Stomach (tissue), 9 donors: ENCODE results near the gene EXOC4. TPM values are rescaled to one million over a fixed set of nuclear protein-coding genes. Genes with fewer than 3 reads are reported as not detected.

Experiments used
- DNase-seq, 2 donors: peaks; one replicate each; pipeline versions ENCODE4 v3.0.0 to v3.0.0-alpha.2; 2013 to 2019
- H3K27ac ChIP-seq, 5 donors: fragments of 200-600 bp in 4 of 5; sonication (generic) in 4 of 5; one replicate each; pipeline ENCODE4 v1.5.1; 2013 to 2019; ENCODE audit warnings: mild to moderate bottlenecking in 1 of 5, moderate library complexity in 1 of 5
- H3K27me3 ChIP-seq, 3 donors: fragments of 200-600 bp; sonication (generic); one replicate each; pipeline ENCODE4 v1.5.1; 2017 to 2019; ENCODE audit warnings: mixed run types in 1 of 3
- H3K36me3 ChIP-seq, 4 donors: fragments of 200-600 bp; sonication (generic); 1 replicate in 3 of 4; 2 replicates in 1 of 4; pipeline ENCODE4 v1.5.1; 2016 to 2019
- H3K4me1 ChIP-seq, 4 donors: fragments of 200-600 bp; sonication (generic); one replicate each; pipeline ENCODE4 v1.5.1; 2016 to 2019
- H3K4me3 ChIP-seq, 4 donors: fragments of 200-600 bp; sonication (generic) in 3 of 4; one replicate each; pipeline ENCODE4 v1.5.1; 2016 to 2019; ENCODE audit warnings: mild to moderate bottlenecking in 1 of 4
- H3K9me3 ChIP-seq, 4 donors: fragments of 200-600 bp; sonication (generic); one replicate each; pipeline ENCODE4 v1.5.1; 2016 to 2019
- EP300 ChIP-seq: sonication (generic); formaldehyde crosslinking; IDR thresholded peaks from one replicate; pipeline ENCODE4 v1.6.1; 2017; ENCODE audit warnings: antibody characterized with exemption
- POLR2A ChIP-seq, 4 donors: fragments of 450-650 bp; IDR thresholded peaks; one replicate each; pipeline ENCODE4 v1.6.1; 2016; ENCODE audit warnings: antibody characterized with exemption in 4 of 4, control low read depth in 2 of 4, mild to moderate bottlenecking in 1 of 4, moderate library complexity in 1 of 4
- POLR2AphosphoS5 ChIP-seq, 3 donors: sonication (generic); formaldehyde crosslinking; IDR thresholded peaks; one replicate each; pipeline ENCODE4 v1.6.1; 2016; ENCODE audit warnings: antibody characterized with exemption in 3 of 3
- WGBS, 5 donors: extraction: QIAGEN DNeasy Blood & Tissue Kit in 3 of 5; methylation state at CpG; one replicate each; pipeline versions ENCODE4 v1.1.5 to v1.1.7; 2013 to 2018; 5-methylcytosine and 5-hydroxymethylcytosine counted together
- intact Hi-C: fragments of 100-400 bp; cut with DNase I; formaldehyde crosslinking; loops from one replicate; pipeline ENCODE4 v1.15.1; 2023; ENCODE audit warnings: low total_unique reads
- polyA plus RNA-seq, 3 donors: library from polyadenylated mRNA; stranded (reverse); fragments of 200-250 nt; gene quantifications; one replicate each; pipeline ENCODE4 v1.2.3, GENCODE V29; 2013
- total RNA-seq, 5 donors: library from RNA; depleted of rRNA; stranded (reverse); fragments of >200 nt; gene quantifications; one replicate each; pipeline versions ENCODE4 v1.1.0 to v1.2.3, GENCODE V29; 2014 to 2016
- TF ChIP-seq, protein P1 (sequence below), 7 experiments: fragments of 450-650 bp in 4 of 7; fragments of 200-600 bp in 3 of 7; sonication (generic) in 3 of 7; IDR thresholded peaks; one replicate each; pipeline ENCODE4 v1.5.1; 2016 to 2019; ENCODE audit warnings: antibody characterized with exemption in 7 of 7, control low read depth in 2 of 7, mild to moderate bottlenecking in 1 of 7
- donor health status: healthy with polysubstance abuse.
- donor health status: Bipolar disorder and iron deficiency.
- donor health status: healthy.

Gene EXOC4
- total and polyA plus RNA-seq, 8 donors: 14.1 to 339 (median 61.1) TPM

DNA sequence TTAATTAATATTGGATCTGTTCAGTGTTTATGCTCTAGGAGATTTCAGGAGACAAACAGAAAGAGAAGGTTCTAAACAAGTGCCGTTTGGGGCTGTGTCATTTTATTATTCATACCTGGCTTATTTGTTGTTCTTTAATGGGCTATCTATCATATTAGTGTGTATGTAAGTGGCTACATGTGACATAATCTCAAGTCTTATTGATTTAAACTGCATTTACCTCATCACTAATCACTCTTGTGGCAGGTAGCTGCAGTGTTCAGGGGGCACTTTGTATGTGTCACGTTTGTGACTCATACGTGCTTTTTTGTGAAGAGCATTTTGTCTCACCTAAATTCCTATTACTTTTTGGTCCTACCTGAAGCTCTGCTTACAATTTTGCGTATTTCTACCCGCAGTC lies 95.4 kb downstream of the EXOC4 start:
- WGBS, 5 donors: 88 to 90% (median 89%) methylated on average over 5 of the region's 5 CpGs

DNA sequence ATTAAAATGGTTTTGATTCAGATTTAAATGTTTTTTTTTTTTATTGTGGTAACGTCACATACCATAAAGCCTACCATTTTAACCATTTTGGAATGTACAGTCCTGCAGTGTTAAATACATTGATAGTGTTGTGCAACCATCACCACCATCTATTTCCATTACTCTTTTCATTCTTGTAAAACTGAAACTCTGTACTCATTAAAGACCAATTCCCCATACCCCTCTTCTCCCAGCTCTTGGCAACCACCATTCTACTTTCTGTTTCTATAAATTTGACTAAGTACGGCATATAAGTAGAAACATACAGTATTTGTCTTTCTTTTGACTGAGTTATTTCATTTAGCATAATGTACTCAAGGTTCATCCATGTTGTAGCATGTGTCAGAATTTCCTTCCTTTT lies 96.2 kb downstream of the EXOC4 start:
- H3K27me3 ChIP-seq: no peaks in the 10 kb centered on the region
- H3K4me1 ChIP-seq: no peaks in the 10 kb centered on the region
- no peaks in the 10 kb centered on the region for H3K36me3 ChIP-seq
- H3K9me3 ChIP-seq: peaks cover 0 to 24% (median 14%) of the 10 kb centered on the region in 4 donors
- no peak overlapping the region for H3K4me3 ChIP-seq
- 94 to 99% (median 97%) methylated on average over 2 of the region's 2 CpGs for WGBS, 5 donors
- H3K27ac ChIP-seq: no peak overlapping the region
- TF ChIP-seq, protein P1, sequence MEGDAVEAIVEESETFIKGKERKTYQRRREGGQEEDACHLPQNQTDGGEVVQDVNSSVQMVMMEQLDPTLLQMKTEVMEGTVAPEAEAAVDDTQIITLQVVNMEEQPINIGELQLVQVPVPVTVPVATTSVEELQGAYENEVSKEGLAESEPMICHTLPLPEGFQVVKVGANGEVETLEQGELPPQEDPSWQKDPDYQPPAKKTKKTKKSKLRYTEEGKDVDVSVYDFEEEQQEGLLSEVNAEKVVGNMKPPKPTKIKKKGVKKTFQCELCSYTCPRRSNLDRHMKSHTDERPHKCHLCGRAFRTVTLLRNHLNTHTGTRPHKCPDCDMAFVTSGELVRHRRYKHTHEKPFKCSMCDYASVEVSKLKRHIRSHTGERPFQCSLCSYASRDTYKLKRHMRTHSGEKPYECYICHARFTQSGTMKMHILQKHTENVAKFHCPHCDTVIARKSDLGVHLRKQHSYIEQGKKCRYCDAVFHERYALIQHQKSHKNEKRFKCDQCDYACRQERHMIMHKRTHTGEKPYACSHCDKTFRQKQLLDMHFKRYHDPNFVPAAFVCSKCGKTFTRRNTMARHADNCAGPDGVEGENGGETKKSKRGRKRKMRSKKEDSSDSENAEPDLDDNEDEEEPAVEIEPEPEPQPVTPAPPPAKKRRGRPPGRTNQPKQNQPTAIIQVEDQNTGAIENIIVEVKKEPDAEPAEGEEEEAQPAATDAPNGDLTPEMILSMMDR (IDR thresholded peaks at IDR 0.05): no peak
- TF ChIP-seq EP300 (no peak), POLR2AphosphoS5 (IDR thresholded peaks at IDR 0.05) (no peak), POLR2A (IDR thresholded peaks at IDR 0.05) (no peak)
- no peak for DNase-seq
- intact Hi-C loops: no loop called here

More for the DNA sequence above, 95.4 kb downstream of the EXOC4 start:
- no peaks in the 10 kb centered on the region for H3K36me3 ChIP-seq
- H3K27me3 ChIP-seq: no peaks in the 10 kb centered on the region
- no peak overlapping the region for H3K27ac ChIP-seq
- H3K4me1 ChIP-seq: no peaks in the 10 kb centered on the region
- H3K4me3 ChIP-seq: no peak overlapping the region
- DNase-seq: peak in 1 of 2 donors; percentile 40
- TF ChIP-seq, protein P1 (IDR thresholded peaks at IDR 0.05): no peak
- TF ChIP-seq POLR2AphosphoS5 (IDR thresholded peaks at IDR 0.05) (no peak), EP300 (no peak), POLR2A (IDR thresholded peaks at IDR 0.05) (no peak)
- intact Hi-C loops: no loop called here
- H3K9me3 ChIP-seq: peaks cover 0 to 19% (median 10%) of the 10 kb centered on the region in 4 donors

DNA sequence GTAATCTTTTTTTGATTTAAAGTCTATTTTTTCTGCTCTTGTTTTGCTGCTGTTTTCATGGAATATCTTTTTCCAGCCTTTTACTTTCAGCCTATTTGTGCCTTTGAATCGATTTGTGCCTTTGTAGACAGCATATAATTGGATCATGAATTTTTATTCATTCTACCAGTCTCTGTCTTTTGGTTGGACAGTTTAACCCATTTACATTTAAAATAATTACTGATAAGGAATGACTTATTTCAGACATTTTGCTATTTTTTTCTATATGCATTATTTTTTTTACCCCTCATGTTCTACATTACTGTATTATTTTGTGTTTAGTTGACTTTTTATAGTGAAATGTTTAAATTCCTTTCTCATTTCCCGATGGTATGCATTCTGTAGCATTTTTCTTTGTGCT lies 99.6 kb downstream of the EXOC4 start:
- no peak for TF ChIP-seq POLR2AphosphoS5 (IDR thresholded peaks at IDR 0.05)
- TF ChIP-seq, protein P1 (IDR thresholded peaks at IDR 0.05): no peak
- TF ChIP-seq EP300: no peak
- TF ChIP-seq POLR2A (IDR thresholded peaks at IDR 0.05): no peak
- intact Hi-C loops: no loop called here
- no peaks in the 10 kb centered on the region for H3K4me1 ChIP-seq
- H3K27me3 ChIP-seq: no peaks in the 10 kb centered on the region
- no peak overlapping the region for H3K4me3 ChIP-seq
- peaks cover 0 to 11% (median 8%) of the 10 kb centered on the region in 4 donors for H3K36me3 ChIP-seq
- DNase-seq: no peak
- peaks cover 0 to 24% (median 14%) of the 10 kb centered on the region in 4 donors for H3K9me3 ChIP-seq
- H3K27ac ChIP-seq: no peak overlapping the region
- 93 to 100% (median 98%) methylated on average over 2 of the region's 2 CpGs for WGBS, 5 donors

DNA sequence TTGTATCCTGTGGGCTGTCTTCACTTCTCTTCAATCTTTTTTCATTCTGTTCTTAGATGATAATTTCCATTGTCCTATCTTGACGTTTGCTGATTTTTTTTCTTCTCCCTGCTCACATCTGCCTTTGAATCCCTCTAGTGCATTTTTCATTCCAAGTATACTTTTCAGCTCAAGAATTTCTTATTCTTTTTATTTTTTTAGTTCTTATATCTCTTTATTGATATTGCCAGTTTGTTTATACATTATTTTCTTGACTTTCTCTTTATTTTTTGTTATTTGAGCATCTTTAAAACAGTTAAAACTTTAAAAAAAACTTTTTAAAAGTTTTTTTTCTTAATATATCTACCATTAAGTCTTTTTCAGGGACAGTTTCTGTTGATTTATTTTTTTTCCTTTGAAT lies 100.9 kb downstream of the EXOC4 start:
- H3K27ac ChIP-seq: no peak overlapping the region
- peaks cover 0 to 11% (median 8%) of the 10 kb centered on the region in 4 donors for H3K36me3 ChIP-seq
- TF ChIP-seq POLR2AphosphoS5 (IDR thresholded peaks at IDR 0.05): no peak
- TF ChIP-seq, protein P1 (IDR thresholded peaks at IDR 0.05): no peak
- TF ChIP-seq POLR2A (IDR thresholded peaks at IDR 0.05): no peak
- TF ChIP-seq EP300: no peak
- H3K9me3 ChIP-seq: peaks cover 0 to 24% (median 14%) of the 10 kb centered on the region in 4 donors
- H3K4me1 ChIP-seq: peaks cover 0 to 6% (median 0%) of the 10 kb centered on the region in 4 donors
- intact Hi-C loops: no loop called here
- DNase-seq: no peak
- no peak overlapping the region for H3K4me3 ChIP-seq
- no peaks in the 10 kb centered on the region for H3K27me3 ChIP-seq
- WGBS, 5 donors: 91 to 97% (median 95%) methylated on average over 1 of the region's 1 CpG
